ENCODE data around the gene RAI1. TPM values are rescaled to one million over a fixed set of nuclear protein-coding genes. Genes with fewer than 3 reads are reported as not detected.
A peak's percentile ranks its signal among the peaks of the same experiment; 100 is the strongest.

Gene RAI1
- polyA plus RNA-seq, 6 donors from 2014 or later, result 1.9 to 3.8 (median 2.6) TPM

DNA sequence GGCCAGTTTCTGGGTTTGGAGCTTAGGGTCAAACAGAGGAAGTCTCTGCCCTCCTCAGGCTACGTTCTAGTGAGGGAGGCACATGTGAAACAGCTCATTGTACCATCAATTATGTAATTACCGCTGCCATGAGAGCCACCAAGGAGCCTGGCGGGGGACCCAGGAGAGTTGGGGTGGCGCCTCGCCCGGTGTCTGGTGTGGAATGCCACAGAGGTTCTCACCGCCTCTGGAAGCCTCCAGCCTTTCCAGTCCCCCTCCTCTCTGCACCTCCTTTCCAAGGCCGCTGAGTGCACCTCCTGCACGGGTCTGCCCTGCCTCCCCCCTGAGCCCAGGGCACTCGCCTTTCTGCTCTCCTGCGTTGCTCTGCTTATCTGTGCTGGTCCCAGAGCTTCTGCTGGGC lies 104.1 kb downstream of the RAI1 start:
- H3K27me3 Mint-ChIP-seq, result peaks cover 0 to 11% (median 9%) of the 10 kb centered on the region in 3 donors
- no peaks in the 10 kb centered on the region for H3K36me3 Mint-ChIP-seq
- ATAC-seq (ENCODE audit: low read depth in 2 of 2), result no peak
- H3K4me3 Mint-ChIP-seq, result peak overlapping the region in 7 of 8 donors; percentile 19 to 95 (median 69)
- no peak for DNase-seq
- H3K9me3 Mint-ChIP-seq, result no peaks in the 10 kb centered on the region
- H3K4me1 Mint-ChIP-seq, result peaks cover 32 to 59% (median 39%) of the 10 kb centered on the region in 3 donors
- no peak overlapping the region for H3K27ac Mint-ChIP-seq

DNA sequence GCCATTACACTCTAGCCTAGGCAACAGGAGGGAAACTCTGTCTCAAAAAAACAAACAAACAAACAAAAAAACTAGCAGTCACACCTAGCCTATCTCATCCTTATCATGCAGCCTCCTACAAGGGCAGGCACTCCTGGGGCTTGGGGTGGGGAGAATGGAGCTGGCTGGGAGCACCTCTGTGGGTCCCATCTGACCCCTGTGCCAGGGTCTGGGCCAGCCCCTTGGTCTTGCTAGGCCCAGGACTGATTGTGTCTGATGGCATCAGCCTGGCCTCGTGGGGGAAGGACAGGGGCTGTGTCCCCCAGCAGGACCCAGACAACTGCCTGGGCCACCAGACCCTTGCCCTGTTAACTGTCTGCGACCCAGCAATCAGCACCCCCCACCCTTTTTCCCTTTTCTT lies 105.7 kb downstream of the RAI1 start:
- no peak for ATAC-seq (ENCODE audit: low read depth in 2 of 2)
- H3K27ac Mint-ChIP-seq, result peak overlapping the region in 2 of 6 donors; percentile 54 to 93
- no peaks in the 10 kb centered on the region for H3K9me3 Mint-ChIP-seq
- H3K4me1 Mint-ChIP-seq, result peaks cover 34 to 56% (median 36%) of the 10 kb centered on the region in 3 donors
- H3K27me3 Mint-ChIP-seq, result no peaks in the 10 kb centered on the region
- no peak for DNase-seq
- H3K36me3 Mint-ChIP-seq, result no peaks in the 10 kb centered on the region
- no peak overlapping the region for H3K4me3 Mint-ChIP-seq

GRCh38 chr17:17787568-17787967 lies 106.3 kb downstream of the RAI1 start:
- Mint-ChIP-seq H3K27me3 (no peaks in the 10 kb centered on the region), H3K36me3 (no peaks in the 10 kb centered on the region), H3K4me3 (no peak overlapping the region), H3K4me1 (peaks cover 39 to 62% (median 40%) of the 10 kb centered on the region in 3 donors), H3K27ac (peak overlapping the region in 1 of 6 donors; percentile 93), H3K9me3 (no peaks in the 10 kb centered on the region)
- ATAC-seq (ENCODE audit: low read depth in 2 of 2), result no peak
- no peak for DNase-seq

DNA sequence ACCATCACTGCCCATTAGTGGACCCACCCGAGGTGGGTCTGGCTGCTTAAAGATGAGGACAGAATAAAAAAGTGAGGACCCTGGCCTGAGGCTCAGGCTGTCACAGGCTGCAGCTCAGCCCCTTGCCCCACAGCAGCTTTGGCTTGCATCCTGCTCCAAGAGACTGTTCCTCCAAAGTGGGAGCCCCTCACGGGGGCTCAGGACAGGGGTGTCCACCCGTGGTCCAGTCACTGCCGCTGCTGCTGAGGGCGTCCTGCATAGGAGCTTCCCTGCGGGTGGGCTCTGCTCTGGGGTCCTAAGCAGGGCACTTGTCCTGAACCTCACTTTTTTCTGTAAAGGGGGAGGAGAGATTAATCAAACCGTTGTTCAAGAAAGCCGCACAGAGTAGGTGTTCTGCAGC lies 107.7 kb downstream of the RAI1 start:
- Mint-ChIP-seq H3K36me3 (no peaks in the 10 kb centered on the region), H3K9me3 (no peaks in the 10 kb centered on the region), H3K4me1 (peaks cover 40 to 72% (median 46%) of the 10 kb centered on the region in 3 donors), H3K4me3 (no peak overlapping the region), H3K27ac (no peak overlapping the region), H3K27me3 (no peaks in the 10 kb centered on the region)
- DNase-seq (no peak), ATAC-seq (ENCODE audit: low read depth in 2 of 2) (no peak)

- Mint-ChIP-seq H3K36me3 (no peaks in the 10 kb centered on the region), H3K4me3 (no peak overlapping the region), H3K9me3 (no peaks in the 10 kb centered on the region), H3K27ac (no peak overlapping the region), H3K27me3 (no peaks in the 10 kb centered on the region), H3K4me1 (peaks cover 36 to 68% (median 41%) of the 10 kb centered on the region in 3 donors)
- DNase-seq, result no peak
- no peak for ATAC-seq (ENCODE audit: low read depth in 2 of 2)
Observed at GRCh38 chr17:17789410-17789809, 108.2 kb downstream of the RAI1 start.

- H3K4me3 Mint-ChIP-seq, result peak overlapping the region in 1 of 8 donors; percentile 18
Observed at GRCh38 chr17:17789828-17790636, 108.8 kb downstream of the RAI1 start.

GRCh38 chr17:17790637-17791464 lies 109.6 kb downstream of the RAI1 start:
- peak overlapping the region in 2 of 6 donors; percentile 37 to 38 for H3K27ac Mint-ChIP-seq
- H3K27me3 Mint-ChIP-seq, result no peaks in the 10 kb centered on the region
- no peaks in the 10 kb centered on the region for H3K9me3 Mint-ChIP-seq
- H3K4me3 Mint-ChIP-seq, result no peak overlapping the region
- no peaks in the 10 kb centered on the region for H3K36me3 Mint-ChIP-seq
- no peak for ATAC-seq (ENCODE audit: low read depth in 2 of 2)
- DNase-seq, result no peak
- H3K4me1 Mint-ChIP-seq, result peaks cover 26 to 54% (median 30%) of the 10 kb centered on the region in 3 donors

More at GRCh38 chr17:17789828-17790636, 108.8 kb downstream of the RAI1 start:
- H3K4me1 Mint-ChIP-seq, result peaks cover 32 to 62% (median 35%) of the 10 kb centered on the region in 3 donors
- no peaks in the 10 kb centered on the region for H3K36me3 Mint-ChIP-seq
- H3K9me3 Mint-ChIP-seq, result no peaks in the 10 kb centered on the region
- ATAC-seq (ENCODE audit: low read depth in 2 of 2) (no peak), DNase-seq (no peak)
- peak overlapping the region in 2 of 6 donors; percentile 37 to 69 for H3K27ac Mint-ChIP-seq
- H3K27me3 Mint-ChIP-seq, result no peaks in the 10 kb centered on the region

DNA sequence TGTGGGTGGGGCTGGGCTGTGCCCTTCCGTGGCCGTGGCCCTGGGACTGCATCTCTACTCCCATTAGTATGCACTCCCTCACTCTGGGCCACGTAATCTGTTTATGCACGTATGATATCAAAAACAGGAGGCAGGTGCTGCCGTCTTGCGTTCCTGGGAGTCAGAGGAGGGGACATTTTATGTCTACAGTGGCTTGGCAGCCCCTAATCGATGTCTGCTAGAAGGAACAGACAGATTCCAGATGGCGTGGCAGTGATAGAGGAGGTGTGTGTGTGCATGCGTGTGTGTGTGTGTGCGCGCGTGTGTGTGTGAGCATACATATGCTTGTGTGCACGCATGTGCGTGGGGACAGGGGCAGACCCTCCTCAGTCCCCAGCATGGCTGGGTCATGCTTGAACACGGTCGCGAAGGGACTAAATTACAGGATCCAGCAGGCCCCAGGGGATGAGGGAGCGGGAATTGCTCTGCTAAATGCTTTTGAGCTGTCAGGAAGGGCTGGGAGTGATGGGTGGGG lies 110.8 kb downstream of the RAI1 start:
- Mint-ChIP-seq H3K4me1 (peaks cover 21 to 45% (median 30%) of the 10 kb centered on the region in 3 donors), H3K36me3 (no peaks in the 10 kb centered on the region)

GRCh38 chr17:17792551-17793377 lies 111.5 kb downstream of the RAI1 start:
- Mint-ChIP-seq H3K27me3 (no peaks in the 10 kb centered on the region), H3K4me1 (peaks cover 21 to 46% (median 30%) of the 10 kb centered on the region in 3 donors), H3K4me3 (peak overlapping the region; percentile 29 to 87 (median 76)), H3K9me3 (no peaks in the 10 kb centered on the region), H3K36me3 (no peaks in the 10 kb centered on the region), H3K27ac (peak overlapping the region in 2 of 6 donors; percentile 23 to 79)
- peak; percentile 77 to 83 for ATAC-seq (ENCODE audit: low read depth in 2 of 2)
- peak; percentile 31 for DNase-seq

More for the DNA sequence above, 110.8 kb downstream of the RAI1 start:
- ATAC-seq (ENCODE audit: low read depth in 2 of 2) (no peak), DNase-seq (no peak)
- no peaks in the 10 kb centered on the region for H3K9me3 Mint-ChIP-seq
- no peaks in the 10 kb centered on the region for H3K27me3 Mint-ChIP-seq
- H3K4me3 Mint-ChIP-seq, result peak overlapping the region in 7 of 8 donors; percentile 49 to 87 (median 78)
- H3K27ac Mint-ChIP-seq, result peak overlapping the region in 2 of 6 donors; percentile 17 to 87

- Mint-ChIP-seq H3K27ac (peak overlapping the region in 3 of 6 donors; percentile 23 to 66 (median 56)), H3K4me3 (peak overlapping the region in 5 of 8 donors; percentile 33 to 59 (median 45)), H3K4me1 (peaks cover 21 to 46% (median 27%) of the 10 kb centered on the region in 3 donors), H3K27me3 (no peaks in the 10 kb centered on the region), H3K36me3 (no peaks in the 10 kb centered on the region), H3K9me3 (no peaks in the 10 kb centered on the region)
- ATAC-seq (ENCODE audit: low read depth in 2 of 2), result no peak
- DNase-seq, result no peak
Observed at GRCh38 chr17:17793378-17794214, 112.3 kb downstream of the RAI1 start.

DNA sequence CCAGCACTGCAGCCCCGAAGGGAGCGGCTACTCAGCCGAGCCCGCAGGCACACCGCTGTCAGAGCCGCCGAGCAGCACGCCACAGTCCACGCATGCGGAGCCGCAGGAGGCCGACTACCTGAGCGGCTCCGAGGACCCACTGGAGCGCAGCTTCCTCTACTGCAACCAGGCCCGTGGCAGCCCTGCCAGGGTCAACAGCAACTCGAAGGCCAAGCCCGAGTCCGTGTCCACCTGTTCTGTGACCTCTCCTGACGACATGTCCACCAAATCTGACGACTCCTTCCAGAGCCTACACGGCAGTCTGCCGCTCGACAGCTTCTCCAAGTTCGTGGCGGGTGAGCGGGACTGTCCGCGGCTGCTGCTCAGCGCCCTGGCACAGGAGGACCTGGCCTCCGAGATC lies 113.1 kb downstream of the RAI1 start:
- no peaks in the 10 kb centered on the region for H3K9me3 Mint-ChIP-seq
- peaks cover 21 to 38% (median 26%) of the 10 kb centered on the region in 3 donors for H3K4me1 Mint-ChIP-seq
- H3K36me3 Mint-ChIP-seq, result no peaks in the 10 kb centered on the region
- no peaks in the 10 kb centered on the region for H3K27me3 Mint-ChIP-seq
- H3K4me3 Mint-ChIP-seq, result no peak overlapping the region
- H3K27ac Mint-ChIP-seq, result peak overlapping the region in 1 of 6 donors; percentile 23
- ATAC-seq (ENCODE audit: low read depth in 2 of 2) (no peak), DNase-seq (no peak)

- H3K9me3 Mint-ChIP-seq, result no peaks in the 10 kb centered on the region
- DNase-seq, result no peak
- no peaks in the 10 kb centered on the region for H3K27me3 Mint-ChIP-seq
- H3K36me3 Mint-ChIP-seq, result no peaks in the 10 kb centered on the region
- no peak overlapping the region for H3K27ac Mint-ChIP-seq
- ATAC-seq (ENCODE audit: low read depth in 2 of 2), result no peak
- H3K4me1 Mint-ChIP-seq, result peaks cover 21 to 33% (median 23%) of the 10 kb centered on the region in 3 donors
- H3K4me3 Mint-ChIP-seq, result no peak overlapping the region
Observed at GRCh38 chr17:17795296-17795695, 114.0 kb downstream of the RAI1 start.
